HepG2 (cell line): Measurements from ENCODE around the gene USH2A. TPM values are rescaled to one million over a fixed set of nuclear protein-coding genes. Genes with fewer than 3 reads are reported as not detected.

Experiments
- ATAC-seq: fragments of 200-7000 bp; cut with Tn5 transposase; 3 replicates; pipeline ENCODE4 v1.9.1; 2020; ENCODE audit warnings: mild to moderate bottlenecking, moderate library complexity
- BruUV-seq: library from RNA; stranded (reverse); fragments of 400-500 nt; replicated peaks from 2 replicates; lab custom pipeline; 2021; lab: Mats Ljungman, UMichigan
- CTCF ChIA-PET: fragments of 300-600 bp; formaldehyde crosslinking; extraction: SDS; loops from one replicate; lab custom pipeline; 2021; ENCODE audit warnings: low total read pairs, inconsistent platforms, low intra/inter-chr PET ratio; lab: Yijun Ruan, JAX
- POLR2A ChIA-PET: fragments of 350-600 bp; sonication (Branson Sonifier 250); formaldehyde crosslinking; loops from one replicate; lab custom pipeline; 2020; ENCODE audit warnings: antibody characterized with exemption, inconsistent platforms; lab: Yijun Ruan, JAX
- DNase-seq: peaks from one replicate; pipeline ENCODE4 v3.0.0-alpha.2; 2015; ENCODE audit warnings: low spot score
- FAIRE-seq: peaks from 3 replicates; lab custom pipeline; 2011; peaks lifted over from hg19 to GRCh38; lab: Jason Lieb, UNC
- H2AFZ ChIP-seq: one replicate; pipeline ENCODE4 v1.6.1; 2011; ENCODE audit warnings: low read length, inconsistent platforms
- H3K27ac ChIP-seq: fragments of 300-600 bp; 3 replicates; pipeline ENCODE4 v1.8.0; 2011; ENCODE audit warnings: mixed run types, mild to moderate bottlenecking, mixed read lengths, low read length, inconsistent platforms; ENCODE audit not compliant: insufficient read depth; ENCODE audit errors: extremely low read length
- H3K27me3 ChIP-seq, 2 experiments: fragments of 200-600 bp in 1 of 2; 2 replicates in 1 of 2; 3 replicates in 1 of 2; pipeline versions ENCODE4 v1.6.0 to v1.8.0; 2011; ENCODE audit warnings: low read length in 2 of 2, mild to moderate bottlenecking in 2 of 2, moderate library complexity in 2 of 2, inconsistent platforms in 1 of 2; ENCODE audit not compliant: insufficient read depth in 2 of 2, control insufficient read depth in 1 of 2
- H3K36me3 ChIP-seq, 2 experiments: fragments of 200-600 bp in 1 of 2; replicated peaks in 1 of 2; 2 replicates in 1 of 2; 3 replicates in 1 of 2; pipeline versions ENCODE4 v1.5.1 to v1.8.0; 2011; ENCODE audit warnings: low read length in 2 of 2, inconsistent platforms in 1 of 2; ENCODE audit not compliant: insufficient read depth in 2 of 2, control insufficient read depth in 1 of 2
- H3K4me1 ChIP-seq: 2 replicates; pipeline ENCODE4 v1.5.1; 2012; ENCODE audit warnings: low read length, inconsistent platforms; ENCODE audit not compliant: insufficient read depth
- H3K4me2 ChIP-seq: 2 replicates; pipeline ENCODE4 v1.6.0; 2011; ENCODE audit warnings: low read depth, low read length, inconsistent platforms
- H3K4me3 ChIP-seq, 3 experiments: fragments of 200-600 bp in 1 of 3; sonication (generic), shearing (Covaris generic) in 1 of 3; replicated peaks in 1 of 3; 2 replicates each; pipeline ENCODE4 v1.5.1; 2011 to 2016; ENCODE audit warnings: low read length in 3 of 3, inconsistent platforms in 2 of 3, low read depth in 2 of 3, mild to moderate bottlenecking in 2 of 3, control low read depth in 1 of 3, mixed read lengths in 1 of 3; ENCODE audit not compliant: insufficient read depth in 1 of 3
- H3K79me2 ChIP-seq: one replicate; pipeline ENCODE4 v1.6.1; 2011; ENCODE audit warnings: low read length, inconsistent platforms; ENCODE audit not compliant: insufficient read depth
- H3K9ac ChIP-seq: 2 replicates; pipeline ENCODE4 v1.6.0; 2011; ENCODE audit warnings: mild to moderate bottlenecking, low read depth, low read length, inconsistent platforms; ENCODE audit not compliant: insufficient read depth
- H3K9me3 ChIP-seq: 2 replicates; pipeline ENCODE4 v1.5.1; 2012; ENCODE audit warnings: mild to moderate bottlenecking, low read length
- H4K20me1 ChIP-seq: 2 replicates; pipeline ENCODE4 v1.6.0; 2011; ENCODE audit warnings: inconsistent platforms, mild to moderate bottlenecking, low read length, moderate library complexity; ENCODE audit not compliant: insufficient read depth
- CBX1 ChIP-seq: IDR thresholded peaks from one replicate; pipeline ENCODE4 v1.6.1; 2016; ENCODE audit warnings: antibody characterized with exemption, low read depth
- CEBPB ChIP-seq: IDR thresholded peaks from 2 replicates; pipeline ENCODE4 v1.6.1; 2011; ENCODE audit warnings: low read depth, low read length, improper control_type of control experiment, borderline replicate concordance
- FOSL2 ChIP-seq: sonication (generic); formaldehyde crosslinking; IDR thresholded peaks from 2 replicates; pipeline ENCODE4 v1.4.0; 2020; ENCODE audit warnings: missing genetic modification reagents
- HOXA3 ChIP-seq: sonication (generic); formaldehyde crosslinking; IDR thresholded peaks from 2 replicates; pipeline ENCODE4 v1.5.0; 2020; ENCODE audit warnings: missing genetic modification reagents
- ISL2 ChIP-seq: sonication (generic); formaldehyde crosslinking; IDR thresholded peaks from 2 replicates; pipeline ENCODE4 v1.5.0; 2020; ENCODE audit warnings: missing genetic modification reagents
- MTERF4 ChIP-seq: sonication (generic); formaldehyde crosslinking; IDR thresholded peaks from 2 replicates; pipeline ENCODE4 v1.8.0; 2023; ENCODE audit warnings: mild to moderate bottlenecking, missing genetic modification reagents
- NFE2L1 ChIP-seq: sonication (generic); formaldehyde crosslinking; IDR thresholded peaks from 2 replicates; pipeline ENCODE4 v1.4.0; 2020; ENCODE audit warnings: missing genetic modification reagents, mild to moderate bottlenecking, borderline replicate concordance
- NR1H2 ChIP-seq: sonication (generic); formaldehyde crosslinking; IDR thresholded peaks from 2 replicates; pipeline ENCODE4 v1.8.1; 2022; ENCODE audit warnings: low read depth, missing genetic modification reagents, borderline replicate concordance
- PHF21A ChIP-seq: sonication (generic); formaldehyde crosslinking; IDR thresholded peaks from 2 replicates; pipeline ENCODE4 v1.5.0; 2020; ENCODE audit warnings: mild to moderate bottlenecking, missing genetic modification reagents
- POLR2G ChIP-seq: fragments of 200-400 bp; formaldehyde crosslinking; IDR thresholded peaks from 2 replicates; pipeline ENCODE4 v1.6.1; 2018; ENCODE audit warnings: mild to moderate bottlenecking, low read depth, low read length, moderate library complexity
- PRMT3 ChIP-seq: sonication (generic); formaldehyde crosslinking; IDR thresholded peaks from 2 replicates; pipeline ENCODE4 v1.8.1; 2022; ENCODE audit warnings: low read depth, mild to moderate bottlenecking, moderate library complexity, missing genetic modification reagents, borderline replicate concordance
- SMARCC2 ChIP-seq: fragments of 450-650 bp; IDR thresholded peaks from 2 replicates; pipeline ENCODE4 v1.6.1; 2017; ENCODE audit warnings: antibody characterized with exemption, mild to moderate bottlenecking
- TRIM24 ChIP-seq: sonication (generic); formaldehyde crosslinking; IDR thresholded peaks from 2 replicates; pipeline ENCODE4 v1.8.0; 2022; ENCODE audit warnings: mild to moderate bottlenecking, missing genetic modification reagents
- ZNF101 ChIP-seq: sonication (generic); formaldehyde crosslinking; IDR thresholded peaks from 2 replicates; pipeline ENCODE4 v1.4.0; 2020; ENCODE audit warnings: mild to moderate bottlenecking, low read depth, missing genetic modification reagents, borderline replicate concordance
- ZNF546 ChIP-seq: sonication (generic); formaldehyde crosslinking; conservative IDR thresholded peaks from 2 replicates; pipeline ENCODE4 v1.8.1; 2023; ENCODE audit warnings: mild to moderate bottlenecking, missing genetic modification reagents
- ZNF720 ChIP-seq: sonication (generic); formaldehyde crosslinking; IDR thresholded peaks from 2 replicates; pipeline ENCODE4 v1.4.0; 2020; ENCODE audit warnings: missing genetic modification reagents
- ZNF878 ChIP-seq: sonication (generic); formaldehyde crosslinking; IDR thresholded peaks from 2 replicates; pipeline ENCODE4 v1.8.1; 2023; ENCODE audit warnings: mild to moderate bottlenecking, missing genetic modification reagents, moderate library complexity
- WGBS: methylation state at CpG from one replicate; pipeline ENCODE4 v1.1.6; 2017; ENCODE audit warnings: low lambda C conversion rate; 5-methylcytosine and 5-hydroxymethylcytosine counted together
- in situ Hi-C: cut with HindIII; loops from 2 replicates; pipeline ENCODE4 v1.10.0; 2017; ENCODE audit warnings: low pct_unique_long_range_greater_than_20kb; ENCODE audit not compliant: extremely low pct_ligation_motif_present
- intact Hi-C: fragments of 100-400 bp; cut with micrococcal nuclease; formaldehyde crosslinking; loops from one replicate; pipeline ENCODE4 v1.10.0; 2022; ENCODE audit not compliant: unreplicated experiment
- polyA plus RNA-seq, 8 experiments: library from polyadenylated mRNA; depleted of rRNA in 3 of 8; stranded (reverse) in 7 of 8; unstranded in 1 of 8; fragments of >200 nt; fragmentation: Illumina TruSeq in 4 of 8; extraction: Trizol in 4 of 8; gene quantifications; 2 replicates each; pipeline versions ENCODE4 v1.2.1 to v1.2.3, GENCODE V29; 2011 to 2016; ENCODE audit warnings: low read depth in 4 of 8, missing spikeins in 1 of 8, mixed read lengths in 1 of 8; ENCODE audit not compliant: insufficient read depth in 1 of 8
- total RNA-seq, 5 experiments: library from RNA; depleted of rRNA; stranded (reverse); fragments of >200 nt; fragmentation: Illumina TruSeq; extraction: Trizol; gene quantifications; 2 replicates each; pipeline ENCODE4 v1.2.3, GENCODE V29; 2016; ENCODE audit warnings: low read depth in 1 of 5
- TF ChIP-seq, protein P1 (sequence below): sonication (generic); formaldehyde crosslinking; IDR thresholded peaks from 2 replicates; pipeline ENCODE4 v1.5.0; 2020; ENCODE audit warnings: missing genetic modification reagents, mild to moderate bottlenecking, borderline replicate concordance
- TF ChIP-seq, protein P2 (sequence below), 2 experiments: sonication (generic) in 1 of 2; formaldehyde crosslinking in 1 of 2; IDR thresholded peaks; 2 replicates each; pipeline versions ENCODE4 v1.4.0 to v1.6.1; 2018 to 2020; ENCODE audit warnings: missing genetic modification reagents in 2 of 2, borderline replicate concordance in 1 of 2, low read depth in 1 of 2, mild to moderate bottlenecking in 1 of 2, missing biosample characterization in 1 of 2
- TF ChIP-seq, protein P3 (sequence below): sonication (generic); formaldehyde crosslinking; IDR thresholded peaks from 2 replicates; pipeline ENCODE4 v1.4.0; 2020; ENCODE audit warnings: missing genetic modification reagents, borderline replicate concordance

Gene USH2A
- total and polyA plus RNA-seq, 2 of the 13 experiments (the other 11 are each of a cell fraction or from before 2014, with no cell fraction given), result 0.02 TPM; not detected in 1

GRCh38 chr1:215765833-215766232 lies 657.4 kb downstream of the USH2A start (continued):
- no peak for TF ChIP-seq MTERF4
- TF ChIP-seq ZNF101 (CRISPR knock-in tag), result no peak
- TF ChIP-seq PRMT3 (CRISPR knock-in tag), result no peak
- TF ChIP-seq ZNF720 (CRISPR knock-in tag), result no peak
- no peak for TF ChIP-seq NR1H2 (CRISPR knock-in tag)
- TF ChIP-seq HOXA3 (CRISPR knock-in tag), result no peak
- TF ChIP-seq POLR2G, result no peak
- TF ChIP-seq, protein P1, sequence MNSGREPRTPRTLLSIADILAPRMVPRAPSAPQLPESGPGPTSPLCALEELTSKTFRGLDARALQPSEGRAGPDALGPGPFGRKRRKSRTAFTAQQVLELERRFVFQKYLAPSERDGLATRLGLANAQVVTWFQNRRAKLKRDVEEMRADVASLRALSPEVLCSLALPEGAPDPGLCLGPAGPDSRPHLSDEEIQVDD (CRISPR knock-in tag), result no peak
- TF ChIP-seq CBX1, result no peak
- no peak for TF ChIP-seq TRIM24 (CRISPR knock-in tag)
- no peak for TF ChIP-seq ISL2 (CRISPR knock-in tag)
- no peak for TF ChIP-seq ZNF878 (CRISPR knock-in tag)
- no peak for TF ChIP-seq NFE2L1 (CRISPR knock-in tag)
- TF ChIP-seq, all 625 proteins: peak for 0

GRCh38 chr1:215761446-215761845 lies 661.8 kb downstream of the USH2A start:
- no peaks in the 10 kb centered on the region for H3K36me3 ChIP-seq
- H4K20me1 ChIP-seq, result no peaks in the 10 kb centered on the region
- H3K9me3 ChIP-seq, result no peaks in the 10 kb centered on the region
- no peak overlapping the region for H3K9ac ChIP-seq
- CTCF ChIA-PET, result no interaction called here
- intact Hi-C loops (no loop called here), in situ Hi-C loops (no loop called here)
- no peak overlapping the region for H3K4me3 ChIP-seq
- ATAC-seq (no peak), FAIRE-seq (no peak), DNase-seq (no peak)
- H3K27ac ChIP-seq, result no peak overlapping the region
- BruUV-seq, result no TSS peak
- H3K79me2 ChIP-seq, result no peaks in the 10 kb centered on the region
- no peak overlapping the region for H3K4me2 ChIP-seq
- 0% methylated on average over 2 of the region's 2 CpGs for WGBS
- POLR2A ChIA-PET, result no interaction called here
- H2AFZ ChIP-seq, result no peak overlapping the region
- no peaks in the 10 kb centered on the region for H3K4me1 ChIP-seq
- no peaks in the 10 kb centered on the region for H3K27me3 ChIP-seq
- no peak for TF ChIP-seq SMARCC2
- TF ChIP-seq, protein P2, sequence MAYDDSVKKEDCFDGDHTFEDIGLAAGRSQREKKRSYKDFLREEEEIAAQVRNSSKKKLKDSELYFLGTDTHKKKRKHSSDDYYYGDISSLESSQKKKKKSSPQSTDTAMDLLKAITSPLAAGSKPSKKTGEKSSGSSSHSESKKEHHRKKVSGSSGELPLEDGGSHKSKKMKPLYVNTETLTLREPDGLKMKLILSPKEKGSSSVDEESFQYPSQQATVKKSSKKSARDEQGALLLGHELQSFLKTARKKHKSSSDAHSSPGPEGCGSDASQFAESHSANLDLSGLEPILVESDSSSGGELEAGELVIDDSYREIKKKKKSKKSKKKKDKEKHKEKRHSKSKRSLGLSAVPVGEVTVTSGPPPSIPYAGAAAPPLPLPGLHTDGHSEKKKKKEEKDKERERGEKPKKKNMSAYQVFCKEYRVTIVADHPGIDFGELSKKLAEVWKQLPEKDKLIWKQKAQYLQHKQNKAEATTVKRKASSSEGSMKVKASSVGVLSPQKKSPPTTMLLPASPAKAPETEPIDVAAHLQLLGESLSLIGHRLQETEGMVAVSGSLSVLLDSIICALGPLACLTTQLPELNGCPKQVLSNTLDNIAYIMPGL (CRISPR knock-in tag; IDR thresholded peaks at IDR 0.05; ENCODE audit: borderline replicate concordance in 1 of 2, low read depth in 1 of 2), result no peak
- TF ChIP-seq FOSL2 (CRISPR knock-in tag), result no peak
- TF ChIP-seq CEBPB, result no peak
- no peak for TF ChIP-seq PHF21A
- TF ChIP-seq, protein P3, sequence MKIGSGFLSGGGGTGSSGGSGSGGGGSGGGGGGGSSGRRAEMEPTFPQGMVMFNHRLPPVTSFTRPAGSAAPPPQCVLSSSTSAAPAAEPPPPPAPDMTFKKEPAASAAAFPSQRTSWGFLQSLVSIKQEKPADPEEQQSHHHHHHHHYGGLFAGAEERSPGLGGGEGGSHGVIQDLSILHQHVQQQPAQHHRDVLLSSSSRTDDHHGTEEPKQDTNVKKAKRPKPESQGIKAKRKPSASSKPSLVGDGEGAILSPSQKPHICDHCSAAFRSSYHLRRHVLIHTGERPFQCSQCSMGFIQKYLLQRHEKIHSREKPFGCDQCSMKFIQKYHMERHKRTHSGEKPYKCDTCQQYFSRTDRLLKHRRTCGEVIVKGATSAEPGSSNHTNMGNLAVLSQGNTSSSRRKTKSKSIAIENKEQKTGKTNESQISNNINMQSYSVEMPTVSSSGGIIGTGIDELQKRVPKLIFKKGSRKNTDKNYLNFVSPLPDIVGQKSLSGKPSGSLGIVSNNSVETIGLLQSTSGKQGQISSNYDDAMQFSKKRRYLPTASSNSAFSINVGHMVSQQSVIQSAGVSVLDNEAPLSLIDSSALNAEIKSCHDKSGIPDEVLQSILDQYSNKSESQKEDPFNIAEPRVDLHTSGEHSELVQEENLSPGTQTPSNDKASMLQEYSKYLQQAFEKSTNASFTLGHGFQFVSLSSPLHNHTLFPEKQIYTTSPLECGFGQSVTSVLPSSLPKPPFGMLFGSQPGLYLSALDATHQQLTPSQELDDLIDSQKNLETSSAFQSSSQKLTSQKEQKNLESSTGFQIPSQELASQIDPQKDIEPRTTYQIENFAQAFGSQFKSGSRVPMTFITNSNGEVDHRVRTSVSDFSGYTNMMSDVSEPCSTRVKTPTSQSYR, result no peak
- no peak for TF ChIP-seq TRIM24 (CRISPR knock-in tag)
- TF ChIP-seq ZNF546 (CRISPR knock-in tag), result no peak
